ENCODE results near the gene HNF1B.

The HNF1B gene

GRCh38 chr17:37744961-37745800 is at the start of gene HNF1B:
Gene HNF1B, minus strand, starts transcription at chr17:37745059. Its CDS starts 175 bp downstream, at chr17:37744884.
- no peaks in the 10 kb centered on the region for H3K36me3 ChIP-seq (ENCODE audit: control insufficient read depth, insufficient read depth, low read length)
- H3K4me3 ChIP-seq (ENCODE audit: low read depth, low read length) = no peak within 1 kb of the TSS
- peaks cover 19% of the 10 kb centered on the region for H3K27me3 ChIP-seq (ENCODE audit: control insufficient read depth, insufficient read depth, low read length)
- no peak for TF ChIP-seq CTCF (IDR thresholded peaks at IDR 0.05)
- H3K9me3 ChIP-seq (ENCODE audit: control insufficient read depth, low read length) = no peaks in the 10 kb centered on the region
- H3K4me1 ChIP-seq = peaks cover 19% of the 10 kb centered on the region
- no peaks in the 10 kb centered on the region for H3K79me2 ChIP-seq
- no peak within 1 kb of the TSS for H2AFZ ChIP-seq
- no peak within 1 kb of the TSS for H3K27ac ChIP-seq
- peak within 1 kb of the TSS; percentile 43 for H3K4me2 ChIP-seq (ENCODE audit: low read length)
- H3K9ac ChIP-seq = no peak within 1 kb of the TSS

- H3K27me3 ChIP-seq (ENCODE audit: control insufficient read depth, insufficient read depth, low read length) = no peaks in the 10 kb centered on the region
- H3K27ac ChIP-seq = no peak overlapping the region
- H2AFZ ChIP-seq = no peak overlapping the region
- H3K4me3 ChIP-seq (ENCODE audit: low read depth, low read length) = no peak overlapping the region
- H3K9me3 ChIP-seq (ENCODE audit: control insufficient read depth, low read length) = no peaks in the 10 kb centered on the region
- no peaks in the 10 kb centered on the region for H3K36me3 ChIP-seq (ENCODE audit: control insufficient read depth, insufficient read depth, low read length)
- TF ChIP-seq CTCF (IDR thresholded peaks at IDR 0.05) = no peak
- H3K4me2 ChIP-seq (ENCODE audit: low read length) = no peak overlapping the region
- H3K4me1 ChIP-seq = no peaks in the 10 kb centered on the region
- H3K79me2 ChIP-seq = no peaks in the 10 kb centered on the region
- no peak overlapping the region for H3K9ac ChIP-seq
These were observed 47.9 kb upstream of the HNF1B start for GRCh38 chr17:37792787-37793186.

- peak; percentile 24 for TF ChIP-seq CTCF (IDR thresholded peaks at IDR 0.05)
- H3K9ac ChIP-seq = no peak overlapping the region
- H3K4me2 ChIP-seq (ENCODE audit: low read length) = no peak overlapping the region
- no peak overlapping the region for H2AFZ ChIP-seq
- H3K27me3 ChIP-seq (ENCODE audit: control insufficient read depth, insufficient read depth, low read length) = no peaks in the 10 kb centered on the region
- no peak overlapping the region for H3K4me3 ChIP-seq (ENCODE audit: low read depth, low read length)
- H3K4me1 ChIP-seq = no peaks in the 10 kb centered on the region
- H3K79me2 ChIP-seq = no peaks in the 10 kb centered on the region
- H3K9me3 ChIP-seq (ENCODE audit: control insufficient read depth, low read length) = no peaks in the 10 kb centered on the region
- H3K36me3 ChIP-seq (ENCODE audit: control insufficient read depth, insufficient read depth, low read length) = no peaks in the 10 kb centered on the region
- no peak overlapping the region for H3K27ac ChIP-seq
These were observed 46.9 kb upstream of the HNF1B start for GRCh38 chr17:37791447-37792399.

GRCh38 chr17:37789771-37790541 is 45.1 kb upstream of the HNF1B start:
- H3K4me1 ChIP-seq = no peaks in the 10 kb centered on the region
- TF ChIP-seq CTCF (IDR thresholded peaks at IDR 0.05) = no peak
- no peak overlapping the region for H2AFZ ChIP-seq
- no peak overlapping the region for H3K27ac ChIP-seq
- no peaks in the 10 kb centered on the region for H3K9me3 ChIP-seq (ENCODE audit: control insufficient read depth, low read length)
- no peaks in the 10 kb centered on the region for H3K79me2 ChIP-seq
- no peaks in the 10 kb centered on the region for H3K27me3 ChIP-seq (ENCODE audit: control insufficient read depth, insufficient read depth, low read length)
- H3K9ac ChIP-seq = no peak overlapping the region
- H3K36me3 ChIP-seq (ENCODE audit: control insufficient read depth, insufficient read depth, low read length) = no peaks in the 10 kb centered on the region
- no peak overlapping the region for H3K4me2 ChIP-seq (ENCODE audit: low read length)
- no peak overlapping the region for H3K4me3 ChIP-seq (ENCODE audit: low read depth, low read length)
